Activated T-cell treated with anti-CD3 and anti-CD28 coated beads, Interleukin-2, amount 50 U/mL, for 1 hour (primary cell): ENCODE data around the gene ADCY6.

Experiments
- DNase-seq: peaks from one replicate; pipeline ENCODE4 v3.0.0-alpha.2; 2020

Gene ADCY6

DNA sequence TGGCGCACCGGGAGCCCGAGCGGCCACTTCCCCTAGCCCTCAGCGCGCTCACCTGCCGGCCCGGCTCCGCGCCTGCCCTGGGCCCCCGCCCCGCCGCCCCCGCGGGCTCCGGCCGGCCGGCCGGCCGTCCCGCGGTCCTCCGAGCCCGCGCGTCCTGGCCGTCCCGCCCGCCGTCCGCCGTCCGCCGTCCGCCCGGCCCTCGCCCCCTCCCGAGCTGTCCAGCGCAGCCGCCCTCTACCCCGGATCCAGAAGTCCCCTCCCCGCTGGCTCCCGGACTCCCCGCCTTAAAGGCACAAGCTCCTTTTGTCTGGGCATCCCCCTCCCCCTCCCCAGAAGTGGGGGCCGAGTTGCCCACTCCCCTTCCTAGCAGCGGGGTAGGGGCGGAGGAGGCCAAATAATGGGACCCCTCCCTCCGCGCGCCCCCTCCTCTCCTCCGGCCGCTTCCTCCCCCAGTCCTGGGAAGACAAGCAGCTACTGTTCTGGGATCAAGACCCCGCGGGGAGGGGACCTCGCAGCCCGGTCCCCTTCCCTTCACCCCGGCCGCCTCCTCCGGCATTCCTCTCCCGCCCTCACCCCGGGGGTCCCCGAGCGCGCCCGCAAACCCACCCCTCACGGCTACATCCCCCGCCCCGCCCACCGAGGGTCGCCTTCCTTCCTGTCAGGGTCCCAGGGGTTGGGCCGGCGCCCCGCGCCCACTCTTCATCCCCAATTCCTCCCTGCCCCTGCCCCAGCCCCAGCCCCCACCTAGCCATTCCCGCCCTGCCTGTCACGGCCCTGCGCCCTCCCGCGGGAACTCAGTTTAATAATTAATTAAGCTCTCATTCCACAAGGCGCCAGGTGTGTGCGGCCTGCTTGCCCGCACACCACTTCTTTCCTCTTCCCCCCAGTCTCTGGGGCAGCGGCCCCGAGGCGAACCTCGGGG is at the start of gene ADCY6:
ADCY6 (minus strand) TSS at position 236 of the 922 bp plus-strand sequence. CDS start 5,655 bp downstream, outside the sequence.
- peak; percentile 24 for DNase-seq

DNA sequence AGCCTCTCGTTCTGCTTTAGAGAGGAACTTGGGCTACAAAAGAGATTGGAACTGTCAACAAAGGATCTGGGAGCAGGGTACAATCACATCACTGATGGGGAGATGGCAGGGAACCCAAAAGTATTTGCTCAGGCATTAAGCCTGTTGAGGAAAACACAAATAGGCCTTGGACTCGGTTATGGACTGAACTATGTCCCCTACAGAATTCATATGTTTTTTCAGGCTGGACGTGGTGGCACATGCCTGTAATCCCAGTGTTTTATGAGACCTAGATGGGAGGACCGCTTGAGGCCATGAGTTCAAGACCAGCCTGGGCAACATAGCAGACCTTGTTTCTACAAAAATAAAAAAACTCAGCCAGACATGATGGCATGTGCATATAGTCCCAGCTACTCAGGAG is 49.2 kb upstream of the ADCY6 start:
- DNase-seq, result no peak

GRCh38 chr12:48832321-48833060 is 43.6 kb upstream of the ADCY6 start:
- DNase-seq, result no peak

- no peak for DNase-seq
These were observed 42.4 kb upstream of the ADCY6 start for GRCh38 chr12:48831257-48831656.

- no peak for DNase-seq
These were observed 40.1 kb upstream of the ADCY6 start for GRCh38 chr12:48828841-48829575.

- no peak for DNase-seq
These were observed 39.4 kb upstream of the ADCY6 start for GRCh38 chr12:48828293-48828692.

DNA sequence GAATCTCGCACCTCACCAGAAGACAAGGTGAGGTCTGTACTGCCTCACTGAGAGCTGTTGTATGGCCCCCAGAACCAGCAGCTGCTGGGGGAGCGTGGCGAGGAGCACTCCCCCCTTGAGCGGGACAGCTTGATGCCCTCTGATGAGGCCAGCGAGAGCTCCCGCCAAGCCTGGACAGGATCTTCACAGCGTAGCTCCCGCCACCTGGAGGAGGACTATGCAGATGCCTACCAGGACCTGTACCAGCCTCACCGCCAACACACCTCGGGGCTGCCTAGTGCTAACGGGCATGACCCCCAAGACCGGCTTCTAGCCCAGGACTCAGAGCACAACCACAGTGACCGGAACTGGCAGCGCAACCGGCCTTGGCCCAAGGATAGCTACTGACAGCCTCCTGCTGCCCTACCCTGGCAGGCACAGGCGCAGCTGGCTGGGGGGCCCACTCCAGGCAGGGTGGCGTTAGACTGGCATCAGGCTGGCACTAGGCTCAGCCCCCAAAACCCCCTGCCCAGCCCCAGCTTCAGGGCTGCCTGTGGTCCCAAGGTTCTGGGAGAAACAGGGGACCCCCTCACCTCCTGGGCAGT is 38.7 kb upstream of the ADCY6 start:
- no peak for DNase-seq

DNA sequence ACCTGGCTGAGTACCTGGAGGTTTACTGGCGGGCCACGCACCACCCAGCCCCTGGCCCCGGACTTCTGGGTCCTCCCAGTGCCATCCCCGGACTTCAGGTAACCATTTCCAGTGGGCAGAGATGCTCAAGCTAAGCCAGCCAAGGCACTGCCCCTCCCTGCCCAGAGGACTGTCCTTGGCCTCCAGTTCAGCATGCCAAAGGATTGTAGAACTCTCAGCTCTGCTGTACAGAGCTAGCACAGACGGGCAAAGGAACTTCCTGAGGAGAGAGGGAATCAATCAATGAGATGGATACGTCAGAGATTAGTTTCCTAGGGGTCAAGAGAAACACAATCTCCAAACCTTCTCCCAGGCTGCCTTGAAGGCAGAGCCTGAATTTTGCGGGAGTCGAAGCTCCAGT is 38.1 kb upstream of the ADCY6 start:
- no peak for DNase-seq

GRCh38 chr12:48826209-48826855 is 37.4 kb upstream of the ADCY6 start:
- DNase-seq, result no peak

DNA sequence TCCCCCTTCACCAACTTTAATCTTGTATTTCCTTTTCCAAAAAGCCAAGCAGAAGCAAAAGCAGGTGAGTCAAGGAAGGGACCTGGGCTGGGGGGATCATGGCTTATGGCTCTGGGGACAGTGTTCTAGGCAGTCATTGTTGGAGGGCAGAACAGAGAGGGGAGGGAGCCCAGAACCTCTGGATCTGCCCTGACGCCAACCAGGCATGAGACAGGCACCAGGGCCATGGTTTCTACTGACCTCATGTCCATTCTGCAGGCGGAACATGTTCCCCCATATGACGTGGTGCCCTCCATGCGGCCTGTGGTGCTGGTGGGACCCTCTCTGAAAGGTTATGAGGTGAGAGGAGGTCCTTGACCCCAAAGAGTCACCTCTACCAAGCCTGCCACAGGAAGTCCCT is 36.0 kb upstream of the ADCY6 start:
- no peak for DNase-seq

GRCh38 chr12:48824112-48824511 is 35.2 kb upstream of the ADCY6 start:
- no peak for DNase-seq

- DNase-seq, result no peak
These were observed 34.4 kb upstream of the ADCY6 start for GRCh38 chr12:48823281-48823680.

DNA sequence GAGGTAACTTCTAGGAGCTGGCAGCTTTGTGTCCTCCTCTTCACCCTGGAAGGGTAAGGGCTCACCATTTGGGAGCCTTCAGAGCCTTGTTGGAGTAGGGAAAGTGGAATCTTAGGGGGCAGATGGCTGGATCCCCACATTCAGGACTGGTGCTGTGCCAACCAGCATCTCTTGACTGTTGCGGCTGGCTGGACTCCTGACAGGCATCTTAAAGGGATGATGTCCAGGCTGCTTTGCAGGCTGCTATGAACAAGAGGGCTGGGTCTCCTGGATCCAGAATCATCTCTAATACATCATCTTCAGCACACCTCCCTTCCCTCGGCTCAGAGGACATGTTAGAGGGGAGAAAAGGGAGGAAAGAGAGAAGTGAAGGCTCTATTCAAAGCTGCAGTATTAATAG is 33.8 kb upstream of the ADCY6 start:
- DNase-seq, result no peak

GRCh38 chr12:48822139-48822538 is 33.2 kb upstream of the ADCY6 start:
- no peak for DNase-seq

- DNase-seq, result no peak
These were observed 31.3 kb upstream of the ADCY6 start for GRCh38 chr12:48819986-48820725.

DNA sequence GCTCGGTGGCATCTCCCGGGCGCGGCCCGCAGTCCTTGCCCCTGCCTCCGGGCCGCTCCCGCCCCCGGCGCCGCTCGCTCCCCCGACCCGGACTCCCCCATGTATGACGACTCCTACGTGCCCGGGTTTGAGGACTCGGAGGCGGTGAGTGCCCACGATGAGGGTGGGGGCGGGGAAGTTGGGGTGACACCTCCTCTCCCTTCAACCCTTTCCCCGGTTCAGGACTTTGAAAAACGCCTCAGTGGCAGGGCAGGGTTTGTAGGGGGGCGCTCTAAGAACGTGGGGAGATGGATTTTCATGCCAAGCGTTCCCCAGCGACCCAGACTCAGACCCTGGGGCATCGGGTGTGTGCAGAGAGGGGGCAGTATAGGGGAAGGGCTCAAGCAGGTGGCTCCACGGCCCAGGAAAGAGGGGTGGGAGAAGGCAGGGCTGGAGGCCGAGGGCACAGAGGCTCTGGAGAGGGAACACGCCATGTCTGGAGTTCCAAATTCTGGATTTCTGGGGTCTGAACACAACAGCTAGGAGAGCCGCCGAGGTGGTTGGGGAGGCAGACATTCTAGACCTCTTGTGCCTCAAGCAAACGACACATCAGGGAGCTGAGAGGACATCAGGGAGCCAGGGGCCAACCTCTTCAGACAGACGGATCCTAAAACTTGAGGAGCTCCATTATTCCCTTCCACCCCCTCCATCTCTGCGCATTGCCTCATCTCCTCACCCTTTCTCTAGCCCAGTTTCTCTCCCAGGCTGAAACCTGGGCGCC is 30.1 kb upstream of the ADCY6 start:
- no peak for DNase-seq

- DNase-seq, result peak; percentile 82
These were observed 29.3 kb upstream of the ADCY6 start, which contains the start of gene CACNB3 for GRCh38 chr12:48817873-48818830. CACNB3 (plus strand) TSS chr12:48818496; CDS start chr12:48818930, 434 bp downstream.

- DNase-seq, result no peak
These were observed 27.4 kb upstream of the ADCY6 start for GRCh38 chr12:48816143-48816854.
